GM12801 (cell line): Measurements from ENCODE around the gene LHX6.

Experiments
- TF ChIP-seq, protein P1 (sequence below): IDR thresholded peaks from one replicate; pipeline ENCODE4 v1.5.1; 2011; ENCODE audit warnings: control low read depth; ENCODE audit not compliant: insufficient read length; ENCODE audit errors: extremely low read depth

The LHX6 gene

DNA sequence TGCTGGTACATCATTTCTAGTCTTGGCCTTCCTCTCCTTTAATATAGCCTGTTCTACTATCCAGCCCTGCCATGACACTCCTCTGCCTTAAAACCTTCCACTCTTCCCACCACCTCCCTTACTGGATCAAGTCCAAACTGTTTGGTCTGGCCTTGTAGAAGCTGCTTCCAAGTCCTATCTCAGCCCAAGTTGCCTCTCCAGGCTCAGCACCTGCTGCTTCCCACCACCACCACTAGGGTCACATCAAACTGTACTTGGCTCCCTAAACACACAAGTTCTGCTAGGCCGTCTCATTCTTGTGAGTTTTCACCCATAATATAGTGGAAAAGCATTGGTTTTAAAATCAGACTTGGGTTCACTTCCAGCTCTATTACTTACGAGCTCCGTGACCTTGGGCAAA, 70.6 kb downstream of the LHX6 start:
- TF ChIP-seq, protein P1, sequence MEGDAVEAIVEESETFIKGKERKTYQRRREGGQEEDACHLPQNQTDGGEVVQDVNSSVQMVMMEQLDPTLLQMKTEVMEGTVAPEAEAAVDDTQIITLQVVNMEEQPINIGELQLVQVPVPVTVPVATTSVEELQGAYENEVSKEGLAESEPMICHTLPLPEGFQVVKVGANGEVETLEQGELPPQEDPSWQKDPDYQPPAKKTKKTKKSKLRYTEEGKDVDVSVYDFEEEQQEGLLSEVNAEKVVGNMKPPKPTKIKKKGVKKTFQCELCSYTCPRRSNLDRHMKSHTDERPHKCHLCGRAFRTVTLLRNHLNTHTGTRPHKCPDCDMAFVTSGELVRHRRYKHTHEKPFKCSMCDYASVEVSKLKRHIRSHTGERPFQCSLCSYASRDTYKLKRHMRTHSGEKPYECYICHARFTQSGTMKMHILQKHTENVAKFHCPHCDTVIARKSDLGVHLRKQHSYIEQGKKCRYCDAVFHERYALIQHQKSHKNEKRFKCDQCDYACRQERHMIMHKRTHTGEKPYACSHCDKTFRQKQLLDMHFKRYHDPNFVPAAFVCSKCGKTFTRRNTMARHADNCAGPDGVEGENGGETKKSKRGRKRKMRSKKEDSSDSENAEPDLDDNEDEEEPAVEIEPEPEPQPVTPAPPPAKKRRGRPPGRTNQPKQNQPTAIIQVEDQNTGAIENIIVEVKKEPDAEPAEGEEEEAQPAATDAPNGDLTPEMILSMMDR, result no peak

DNA sequence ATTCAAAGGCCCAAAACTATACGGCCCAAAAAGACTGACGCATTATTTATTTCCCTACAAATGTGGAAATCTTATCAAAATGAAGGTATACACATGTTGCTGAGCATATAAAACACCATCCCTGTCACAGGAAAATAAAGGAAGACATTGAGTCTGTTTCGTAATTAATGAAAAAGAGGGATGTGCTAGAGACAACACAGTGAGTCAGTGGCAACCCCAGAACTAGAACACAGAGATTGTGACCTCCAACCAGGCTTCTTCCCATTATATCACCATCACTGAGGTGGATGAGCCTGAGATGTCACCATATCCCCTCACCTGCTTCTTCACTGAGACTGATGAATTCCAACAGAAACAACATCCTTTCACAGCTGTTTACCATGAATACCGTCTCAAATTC, 73.0 kb downstream of the LHX6 start:
- TF ChIP-seq, protein P1, result no peak
